DMS153 treated with DMSO at 0.1 percent for 48 hours (cell line): ENCODE results near the gene CDCP1.
A peak's percentile ranks its signal among the peaks of the same experiment; 100 is the strongest.
"Not testable (repeated sequence)": the region's sequence is repeated elsewhere in the genome, so short reads cannot be mapped to it uniquely, and the experiment has no call there.

Source experiments
- DNase-seq: peaks from one replicate; lab custom pipeline; 2025; ENCODE audit not compliant: unreplicated experiment; lab: John Stamatoyannopoulos, UW

Gene CDCP1

DNA sequence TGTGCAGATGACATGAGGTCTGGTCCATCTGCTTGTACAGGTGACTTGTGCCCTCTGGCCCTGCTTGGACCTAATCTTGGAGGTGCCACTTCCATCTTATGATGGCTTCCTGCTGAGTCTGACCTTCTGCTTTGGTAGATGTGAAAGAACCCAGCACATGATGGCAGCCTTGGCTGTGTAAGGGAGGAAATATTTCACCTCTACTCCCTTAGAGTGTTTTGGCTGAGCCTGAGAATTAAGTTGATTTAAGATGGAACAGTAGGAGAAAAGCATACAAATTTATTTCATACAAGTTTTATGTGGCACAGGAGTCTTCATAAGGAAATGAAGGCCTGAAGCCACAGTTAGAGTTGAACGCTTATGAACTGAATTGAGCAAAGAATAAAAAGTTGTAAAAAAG is 27.6 kb upstream of the CDCP1 start:
- no peak for DNase-seq

DNA sequence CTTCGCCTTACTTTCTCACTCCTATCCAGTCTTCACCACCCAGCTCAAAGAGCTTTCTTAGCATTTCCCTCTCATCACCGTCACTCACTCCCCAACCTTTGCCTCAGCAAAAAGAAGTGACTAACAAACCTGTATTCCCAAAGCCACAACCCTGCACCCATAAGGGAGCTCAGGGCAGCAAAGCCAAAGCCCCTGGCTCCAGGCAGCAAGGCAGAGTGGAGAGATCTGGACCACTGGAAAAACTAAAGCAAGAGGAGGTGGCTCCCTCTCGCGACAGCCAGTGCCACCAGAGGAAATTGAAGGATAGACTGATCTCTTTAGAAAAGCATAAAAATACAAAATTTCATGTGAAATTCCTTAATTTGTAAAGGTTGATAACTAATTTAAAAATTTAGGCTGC is 25.1 kb upstream of the CDCP1 start:
- DNase-seq, result no peak

GRCh38 chr3:45170096-45170495 is 23.9 kb upstream of the CDCP1 start:
- DNase-seq, result no peak

GRCh38 chr3:45169125-45169904 is 23.1 kb upstream of the CDCP1 start:
- no peak for DNase-seq

DNA sequence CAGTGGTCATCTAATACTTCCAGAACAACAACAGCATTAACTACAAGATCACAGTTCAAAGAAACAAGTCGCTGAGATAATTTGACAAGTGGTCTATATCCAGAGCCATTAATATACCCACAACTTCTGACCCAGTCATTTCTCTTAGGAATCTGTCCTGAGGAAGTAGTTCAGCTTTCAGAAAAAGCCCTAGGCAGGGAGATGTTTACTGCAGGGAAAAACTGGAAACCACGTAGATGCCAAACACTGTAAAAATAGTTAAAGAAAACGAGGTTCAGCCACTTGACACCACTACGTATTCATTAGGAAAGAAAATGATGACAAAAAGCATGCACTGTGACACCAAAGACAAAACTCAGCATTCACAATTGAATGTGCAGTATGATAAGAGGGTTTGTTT is 22.3 kb upstream of the CDCP1 start:
- DNase-seq, result no peak

DNA sequence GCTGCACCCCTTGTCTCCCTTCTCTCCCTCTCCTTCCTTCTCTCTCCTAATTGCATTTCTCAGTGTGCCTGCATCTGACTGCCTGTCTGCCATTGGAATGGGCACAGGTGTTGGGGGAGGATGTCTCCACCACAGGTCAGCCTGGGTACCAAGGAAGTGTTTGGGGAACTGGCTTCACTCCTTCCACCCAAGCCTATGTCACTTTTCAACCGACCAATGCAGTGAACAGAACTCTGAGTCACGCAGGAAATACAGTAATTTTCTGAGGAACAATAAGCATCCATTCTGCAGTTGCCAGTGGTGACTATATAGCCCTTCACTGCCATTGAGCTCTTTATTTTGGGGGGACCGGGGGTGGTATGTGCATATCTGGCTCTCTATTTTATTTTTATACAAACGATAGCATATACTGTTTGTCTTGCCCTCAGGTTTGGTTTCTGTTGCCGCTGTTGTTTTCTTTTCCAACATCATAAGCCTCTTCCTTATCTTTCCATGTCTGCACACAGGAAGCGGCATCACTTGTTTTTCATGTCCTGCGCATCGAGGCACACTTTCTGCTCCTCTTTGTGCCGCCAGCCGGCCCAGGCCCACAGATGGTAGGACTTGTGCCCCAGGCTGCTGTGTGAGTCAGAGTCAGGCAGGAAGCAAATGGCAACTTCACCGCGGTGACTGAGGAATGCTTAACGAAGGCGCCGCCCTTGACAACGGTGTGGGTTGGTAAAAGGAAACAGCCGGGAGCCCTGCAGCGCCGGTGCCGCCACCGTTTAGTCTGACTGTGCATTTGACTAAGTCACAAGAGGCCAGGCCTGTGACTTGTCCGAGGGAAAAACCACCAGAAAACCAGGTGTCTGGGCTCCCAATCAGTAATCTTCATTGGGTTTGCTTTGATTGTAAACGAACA is 21.1 kb upstream of the CDCP1 start:
- peak; percentile 71 for DNase-seq

DNA sequence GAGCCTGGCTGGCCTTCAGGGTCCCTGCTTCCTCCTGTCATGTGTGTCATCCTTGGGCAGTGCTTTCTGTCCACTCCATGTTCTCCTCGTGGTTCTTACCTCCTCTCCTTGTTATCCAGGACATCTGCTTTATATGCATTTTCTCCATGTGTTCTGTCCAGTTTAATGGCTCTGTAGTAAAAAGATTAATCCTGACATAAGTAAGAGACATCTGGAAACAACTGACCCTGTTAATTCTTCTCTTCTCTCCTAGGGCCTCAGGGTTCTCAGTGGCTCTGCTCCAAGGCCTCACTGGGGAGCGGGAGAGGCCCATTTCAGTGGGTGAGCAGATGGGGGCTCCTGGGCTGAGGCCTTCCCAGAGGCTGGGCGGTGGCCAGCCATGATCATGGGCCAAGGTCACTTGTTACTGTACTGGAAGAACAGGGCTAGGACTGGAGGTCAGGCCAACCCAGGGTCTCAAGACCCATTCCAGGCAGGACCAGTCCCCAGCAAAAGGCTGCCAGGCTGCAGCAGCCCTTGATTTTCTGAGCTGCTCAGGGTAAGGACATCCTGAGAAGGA is 20.2 kb upstream of the CDCP1 start:
- no peak for DNase-seq

DNA sequence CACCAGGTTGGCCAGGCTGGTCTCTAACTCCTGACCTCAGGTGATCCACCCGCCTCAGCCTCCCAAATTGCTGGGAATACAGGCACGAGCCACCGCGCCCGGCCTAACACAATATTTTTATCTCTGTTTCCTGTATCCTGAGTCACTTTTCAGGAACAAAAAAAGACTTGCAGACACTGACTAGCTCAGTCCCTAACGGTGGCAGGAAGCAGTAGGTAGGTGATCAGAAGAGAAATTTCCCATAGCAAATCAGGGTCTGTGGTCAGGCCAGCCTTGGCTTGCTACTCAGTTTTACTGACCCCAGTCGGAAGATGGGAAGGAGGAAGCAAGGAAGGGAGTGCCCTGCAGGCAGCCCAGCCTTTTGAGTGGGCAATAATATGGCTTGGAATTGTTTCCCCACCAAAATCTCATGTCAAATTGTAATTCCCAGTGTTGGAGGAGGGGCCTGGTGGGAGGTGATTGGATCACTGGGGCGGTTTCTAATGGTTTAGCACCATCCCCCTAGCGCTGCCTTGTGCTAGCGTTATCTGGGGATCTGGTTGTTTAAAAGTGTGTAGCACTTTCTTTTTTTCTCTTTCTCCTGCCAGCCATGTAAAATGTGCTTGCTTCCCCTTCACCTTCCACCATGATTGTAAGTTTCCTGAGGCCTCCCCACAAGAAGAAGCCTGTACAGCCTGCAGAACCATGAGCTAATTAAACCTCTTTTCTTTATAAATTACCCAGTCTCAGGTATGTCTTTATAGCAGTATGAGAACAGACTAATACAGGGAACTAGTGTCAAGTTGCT is 19.5 kb upstream of the CDCP1 start:
- DNase-seq, result no peak

DNA sequence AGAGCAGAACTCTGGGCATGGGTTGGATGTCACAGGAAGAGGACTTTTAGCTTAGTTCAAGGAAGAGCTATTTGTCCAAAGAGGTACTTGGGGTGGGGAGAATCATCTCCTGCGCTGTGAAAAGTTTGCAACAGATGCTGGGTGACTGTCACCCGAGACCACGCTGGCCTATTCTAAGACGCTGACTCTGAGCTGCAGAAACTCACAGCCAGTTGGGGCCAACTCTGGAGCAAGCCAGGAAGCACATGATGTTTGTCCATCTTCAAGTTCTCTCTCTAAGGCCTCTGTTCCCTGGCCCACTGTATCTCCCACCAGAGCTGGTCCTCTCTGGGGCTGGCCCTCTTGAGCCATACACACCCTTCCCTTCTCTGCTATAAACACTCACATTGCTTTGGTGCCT is 17.9 kb upstream of the CDCP1 start:
- DNase-seq, result no peak

DNA sequence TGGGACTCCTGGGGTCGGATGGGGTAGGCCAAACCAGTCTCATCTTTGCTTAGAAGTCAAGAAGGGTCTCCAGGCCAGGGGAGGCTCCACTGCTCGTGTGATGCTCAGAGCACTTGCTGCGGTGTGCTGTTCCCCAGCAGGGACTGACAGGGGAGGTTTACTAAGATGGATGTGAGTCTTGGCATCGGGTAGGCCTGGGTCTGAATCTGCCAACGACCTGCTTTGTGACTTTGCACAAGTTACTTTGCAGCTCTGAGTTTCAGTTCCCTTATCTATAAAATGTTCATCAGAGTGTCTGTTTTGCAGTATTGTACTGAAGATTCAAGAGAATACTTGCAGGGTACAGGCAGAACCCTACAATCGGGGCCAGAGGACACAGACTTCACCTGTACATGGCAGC is 17.3 kb upstream of the CDCP1 start:
- DNase-seq, result no peak

GRCh38 chr3:45154641-45155147 is 8.5 kb upstream of the CDCP1 start:
- DNase-seq, result no peak

DNA sequence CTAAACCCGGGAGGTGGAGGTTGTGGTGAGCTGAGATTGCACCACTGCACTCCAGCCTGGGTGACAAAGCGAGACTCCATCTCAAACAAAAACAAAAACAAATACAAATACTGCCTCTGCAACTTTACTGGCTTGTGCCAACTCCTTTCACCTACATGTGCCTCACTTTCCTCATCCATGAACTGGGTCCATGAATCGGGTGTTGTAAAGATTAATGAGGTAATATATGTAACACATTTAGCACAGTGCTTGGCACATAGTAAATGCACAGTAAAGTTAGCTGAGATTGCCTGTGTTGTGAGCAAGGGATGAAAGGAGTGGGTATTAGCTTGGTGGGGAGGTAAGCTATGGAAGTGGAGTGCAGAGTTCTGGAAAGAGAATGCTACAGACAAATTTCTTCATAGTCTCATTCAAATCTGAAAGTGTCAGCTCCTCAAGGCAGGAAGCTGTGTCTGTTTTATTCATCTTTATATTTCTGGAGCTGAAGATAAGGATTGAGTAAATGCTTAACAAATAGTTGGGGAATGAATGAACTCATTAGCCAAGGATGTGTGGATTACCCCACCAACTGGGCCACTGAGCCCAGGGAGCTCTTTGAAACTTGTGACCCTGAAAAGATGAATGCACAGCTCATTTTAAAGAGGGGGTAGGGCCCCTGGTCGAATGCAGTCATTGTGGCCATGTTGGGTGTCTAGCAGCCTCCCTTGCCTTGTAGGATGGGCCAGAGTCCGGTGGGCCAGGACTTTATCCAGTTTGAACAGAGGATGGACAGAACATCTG is 7.7 kb upstream of the CDCP1 start:
- no peak for DNase-seq

- DNase-seq, result no peak
Observed at GRCh38 chr3:45152307-45152706, 6.1 kb upstream of the CDCP1 start.

DNA sequence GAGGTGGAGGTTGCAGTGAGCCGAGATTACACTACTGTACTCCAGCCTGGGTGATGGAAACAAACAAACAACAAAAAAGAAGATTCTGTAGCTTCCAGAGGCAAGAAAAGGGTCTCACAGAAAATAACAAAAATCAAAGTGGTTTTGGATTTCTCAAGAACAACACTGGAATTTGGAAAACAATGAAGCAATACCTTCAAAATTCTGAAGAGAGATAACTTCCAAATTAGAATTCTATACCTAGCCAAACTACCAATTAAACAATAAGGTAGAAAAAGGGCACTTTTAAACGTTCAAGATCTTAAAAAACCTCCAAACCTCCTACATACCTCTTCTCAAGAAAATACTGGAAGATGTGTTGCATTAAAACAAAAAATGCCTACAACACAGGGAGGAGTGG is 4.9 kb upstream of the CDCP1 start:
- DNase-seq, result no peak

DNA sequence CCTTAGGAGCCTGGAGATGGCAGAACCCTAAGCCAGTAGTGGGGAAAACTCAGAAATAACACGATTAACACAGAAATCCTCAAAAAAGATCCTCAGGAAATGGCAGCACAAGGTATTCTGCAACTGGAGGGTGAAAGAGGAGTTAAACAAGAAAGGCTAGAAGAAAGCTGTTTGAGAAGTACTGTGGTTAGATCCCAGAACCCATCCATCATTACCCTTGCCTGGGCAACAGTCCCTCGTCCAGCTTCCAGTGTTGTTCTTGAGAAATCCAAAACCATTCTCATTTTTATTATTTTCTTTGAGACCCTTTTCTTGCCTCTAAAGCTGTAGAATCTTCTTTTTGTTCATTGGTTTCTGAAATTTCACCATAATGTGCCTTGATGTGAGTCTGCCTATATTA is 2.7 kb upstream of the CDCP1 start:
- DNase-seq, result no peak

GRCh38 chr3:45145223-45145622 is 955 bp downstream of the CDCP1 start:
- DNase-seq, result no peak

GRCh38 chr3:45143673-45144671 is 2.2 kb downstream of the CDCP1 start:
- DNase-seq, result no peak

DNA sequence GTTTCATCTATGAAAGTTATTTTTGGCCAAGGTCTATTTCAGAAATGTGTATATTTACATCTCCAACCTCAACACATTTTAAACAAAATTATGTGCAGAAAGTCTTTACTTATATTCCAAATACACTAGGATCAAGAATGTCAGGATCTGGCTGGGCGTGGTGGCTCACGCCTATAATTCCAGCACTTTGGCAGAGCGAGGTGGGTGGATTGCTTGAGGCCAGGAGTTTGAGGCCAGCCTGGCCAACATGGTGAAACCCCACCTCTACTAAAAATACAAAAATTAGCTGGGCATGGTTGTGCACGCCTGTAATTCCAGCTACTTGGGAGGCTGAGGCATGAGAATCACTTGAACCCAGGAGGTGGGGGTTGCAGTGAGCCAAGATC is 5.4 kb downstream of the CDCP1 start:
- DNase-seq, result not testable (repeated sequence)

GRCh38 chr3:45140141-45140769 is 5.9 kb downstream of the CDCP1 start:
- DNase-seq, result no peak
